Activated naive CD4-positive, alpha-beta T cell treated with anti-CD3 and anti-CD28 coated beads, Interleukin-2, amount 50 U/mL, for 72 hours (primary cell): ENCODE measurements around the gene CAB39L. TPM values are rescaled to one million over a fixed set of nuclear protein-coding genes. Genes with fewer than 3 reads are reported as not detected.

Experiments used
- ATAC-seq, 2 donors: fragments of 150-1000 bp; cut with Tn5 transposase; 2 replicates each; pipeline ENCODE4 v1.10.0; 2021; ENCODE audit warnings: mild to moderate bottlenecking in 2 of 2, moderate library complexity in 2 of 2
- DNase-seq, 2 donors: peaks; one replicate each; pipeline ENCODE4 v3.0.0; 2021 to 2022; ENCODE audit warnings: low spot score in 2 of 2
- H3K27ac Mint-ChIP-seq, 2 donors: one replicate each; pipeline ENCODE4 v1.8.0; 2022; ENCODE audit warnings: mild to moderate bottlenecking in 2 of 2, mixed read lengths in 2 of 2
- H3K36me3 Mint-ChIP-seq, 2 donors: one replicate each; pipeline ENCODE4 v1.8.0; 2022; ENCODE audit warnings: mixed read lengths in 2 of 2
- H3K9me3 Mint-ChIP-seq, 2 donors: one replicate each; pipeline ENCODE4 v1.8.0; 2022; ENCODE audit warnings: mixed read lengths in 2 of 2
- total RNA-seq, 2 donors: library from RNA; stranded (reverse); gene quantifications; one replicate each; pipeline ENCODE4 v1.2.3, GENCODE V29; 2022

CAB39L gene
- total RNA-seq, 2 donors from 2014 or later, result 5.2 to 14.5 TPM

GRCh38 chr13:49374585-49375290 lies 69.1 kb downstream of the CAB39L start:
- no peaks in the 10 kb centered on the region for H3K9me3 Mint-ChIP-seq
- H3K36me3 Mint-ChIP-seq, result no peaks in the 10 kb centered on the region
- DNase-seq (no peak), ATAC-seq (peak in 1 of 2 donors; percentile 56)
- no peak overlapping the region for H3K27ac Mint-ChIP-seq

- no peaks in the 10 kb centered on the region for H3K36me3 Mint-ChIP-seq
- H3K9me3 Mint-ChIP-seq, result no peaks in the 10 kb centered on the region
- H3K27ac Mint-ChIP-seq, result no peak overlapping the region
- no peak for ATAC-seq
- DNase-seq, result no peak
These were observed 70.1 kb downstream of the CAB39L start for GRCh38 chr13:49373716-49374115.

GRCh38 chr13:49371943-49372613 lies 71.8 kb downstream of the CAB39L start:
- H3K27ac Mint-ChIP-seq, result no peak overlapping the region
- H3K9me3 Mint-ChIP-seq, result no peaks in the 10 kb centered on the region

GRCh38 chr13:49370371-49370770 lies 73.5 kb downstream of the CAB39L start:
- Mint-ChIP-seq H3K27ac (no peak overlapping the region), H3K36me3 (peaks cover 0 to 8% of the 10 kb centered on the region in 2 donors), H3K9me3 (peaks cover 0 to 4% of the 10 kb centered on the region in 2 donors)
- ATAC-seq, result no peak
- no peak for DNase-seq

More at GRCh38 chr13:49371943-49372613, 71.8 kb downstream of the CAB39L start:
- H3K36me3 Mint-ChIP-seq, result no peaks in the 10 kb centered on the region
- ATAC-seq, result no peak
- DNase-seq, result no peak

GRCh38 chr13:49369866-49370265 lies 74.0 kb downstream of the CAB39L start:
- no peak for ATAC-seq
- peaks cover 0 to 13% of the 10 kb centered on the region in 2 donors for H3K36me3 Mint-ChIP-seq
- H3K27ac Mint-ChIP-seq, result no peak overlapping the region
- H3K9me3 Mint-ChIP-seq, result peaks cover 0 to 6% of the 10 kb centered on the region in 2 donors
- no peak for DNase-seq

GRCh38 chr13:49368688-49369087 lies 75.2 kb downstream of the CAB39L start:
- peaks cover 7 to 15% of the 10 kb centered on the region in 2 donors for H3K9me3 Mint-ChIP-seq
- H3K27ac Mint-ChIP-seq, result no peak overlapping the region
- DNase-seq, result no peak
- ATAC-seq, result no peak
- H3K36me3 Mint-ChIP-seq, result peaks cover 4 to 22% of the 10 kb centered on the region in 2 donors

GRCh38 chr13:49367640-49368422 lies 76.0 kb downstream of the CAB39L start:
- ATAC-seq, result no peak
- H3K27ac Mint-ChIP-seq, result no peak overlapping the region
- peaks cover 15 to 23% of the 10 kb centered on the region in 2 donors for H3K9me3 Mint-ChIP-seq
- peaks cover 13 to 30% of the 10 kb centered on the region in 2 donors for H3K36me3 Mint-ChIP-seq
- DNase-seq, result no peak

GRCh38 chr13:49366841-49367240 lies 77.0 kb downstream of the CAB39L start:
- Mint-ChIP-seq H3K36me3 (peaks cover 19 to 36% of the 10 kb centered on the region in 2 donors), H3K9me3 (peaks cover 21 to 26% of the 10 kb centered on the region in 2 donors), H3K27ac (no peak overlapping the region)
- no peak for DNase-seq
- no peak for ATAC-seq

GRCh38 chr13:49357694-49358093 lies 86.2 kb downstream of the CAB39L start:
- DNase-seq, result no peak
- peaks cover 4 to 5% of the 10 kb centered on the region in 2 donors for H3K36me3 Mint-ChIP-seq
- H3K9me3 Mint-ChIP-seq, result peaks cover 6 to 11% of the 10 kb centered on the region in 2 donors
- H3K27ac Mint-ChIP-seq, result no peak overlapping the region
- ATAC-seq, result no peak

GRCh38 chr13:49356223-49356622 lies 87.6 kb downstream of the CAB39L start:
- Mint-ChIP-seq H3K27ac (no peak overlapping the region), H3K9me3 (peaks cover 3 to 7% of the 10 kb centered on the region in 2 donors), H3K36me3 (no peaks in the 10 kb centered on the region)
- ATAC-seq, result no peak
- DNase-seq, result no peak

GRCh38 chr13:49354719-49355118 lies 89.1 kb downstream of the CAB39L start:
- DNase-seq (no peak), ATAC-seq (no peak)
- H3K36me3 Mint-ChIP-seq, result no peaks in the 10 kb centered on the region
- H3K27ac Mint-ChIP-seq, result no peak overlapping the region
- peaks cover 3% of the 10 kb centered on the region in 2 donors for H3K9me3 Mint-ChIP-seq

- ATAC-seq, result no peak
These were observed 90.0 kb downstream of the CAB39L start for GRCh38 chr13:49353908-49354307.

GRCh38 chr13:49351871-49352270 lies 92.0 kb downstream of the CAB39L start:
- peak in 1 of 2 donors; percentile 28 for ATAC-seq
- H3K27ac Mint-ChIP-seq, result no peak overlapping the region
- no peaks in the 10 kb centered on the region for H3K36me3 Mint-ChIP-seq
- DNase-seq, result no peak
- peaks cover 3% of the 10 kb centered on the region in 2 donors for H3K9me3 Mint-ChIP-seq

More at GRCh38 chr13:49353908-49354307, 90.0 kb downstream of the CAB39L start:
- Mint-ChIP-seq H3K27ac (no peak overlapping the region), H3K9me3 (peaks cover 3% of the 10 kb centered on the region in 2 donors), H3K36me3 (no peaks in the 10 kb centered on the region)
- DNase-seq, result no peak

- no peaks in the 10 kb centered on the region for H3K9me3 Mint-ChIP-seq
These were observed 95.1 kb downstream of the CAB39L start for GRCh38 chr13:49348751-49349150.

GRCh38 chr13:49347650-49348385 lies 96.0 kb downstream of the CAB39L start:
- H3K9me3 Mint-ChIP-seq, result no peaks in the 10 kb centered on the region
- DNase-seq, result no peak
- no peak for ATAC-seq
- no peaks in the 10 kb centered on the region for H3K36me3 Mint-ChIP-seq
- H3K27ac Mint-ChIP-seq, result no peak overlapping the region

More at GRCh38 chr13:49348751-49349150, 95.1 kb downstream of the CAB39L start:
- no peaks in the 10 kb centered on the region for H3K36me3 Mint-ChIP-seq
- no peak overlapping the region for H3K27ac Mint-ChIP-seq
- ATAC-seq, result no peak
- DNase-seq, result no peak

GRCh38 chr13:49346460-49346859 lies 97.4 kb downstream of the CAB39L start:
- DNase-seq, result no peak
- no peak overlapping the region for H3K27ac Mint-ChIP-seq
- no peaks in the 10 kb centered on the region for H3K9me3 Mint-ChIP-seq
- ATAC-seq, result no peak
- H3K36me3 Mint-ChIP-seq, result no peaks in the 10 kb centered on the region
